Activated T-helper 1 cell treated with anti-CD3 and anti-CD28 coated beads, Interleukin-2, amount 50 U/mL, for 16 hours (primary cell): ENCODE data around the gene CCDC93.
"Not testable (repeated sequence)": the region's sequence is repeated elsewhere in the genome, so short reads cannot be mapped to it uniquely, and the experiment has no call there.

Experiments
- DNase-seq, 2 donors: peaks; one replicate each; pipeline ENCODE4 v3.0.0-alpha.2; 2020; ENCODE audit warnings: low read depth in 1 of 2, low spot score in 1 of 2

CCDC93 gene

GRCh38 chr2:118046634-118047210 lies 32.9 kb upstream of the CCDC93 start:
- no peak for DNase-seq

- no peak for DNase-seq
Observed at GRCh38 chr2:118045286-118045685, 31.4 kb upstream of the CCDC93 start.

- no peak for DNase-seq
Observed at GRCh38 chr2:118044854-118045253, 31.0 kb upstream of the CCDC93 start.

- no peak for DNase-seq
Observed at GRCh38 chr2:118044103-118044716, 30.3 kb upstream of the CCDC93 start.

GRCh38 chr2:118040891-118041290 lies 27.0 kb upstream of the CCDC93 start:
- DNase-seq: no peak

GRCh38 chr2:118032169-118033013 lies 18.5 kb upstream of the CCDC93 start:
- peak in 1 of 2 donors; percentile 13 for DNase-seq

GRCh38 chr2:118031566-118031965 lies 17.7 kb upstream of the CCDC93 start:
- no peak for DNase-seq

GRCh38 chr2:118029025-118029424 lies 15.2 kb upstream of the CCDC93 start:
- no peak for DNase-seq

GRCh38 chr2:118021356-118021755 lies 7.5 kb upstream of the CCDC93 start:
- no peak for DNase-seq

- no peak for DNase-seq
Observed at GRCh38 chr2:118019821-118020220, 6.0 kb upstream of the CCDC93 start.

- DNase-seq: no peak
Observed at GRCh38 chr2:118016911-118017310, 3.0 kb upstream of the CCDC93 start.

- DNase-seq: not testable (repeated sequence)
Observed at GRCh38 chr2:118015761-118016160, 1.9 kb upstream of the CCDC93 start.

- DNase-seq: no peak
Observed at GRCh38 chr2:118014492-118014824, 588 bp upstream of the CCDC93 start.

GRCh38 chr2:118013221-118013723 lies 598 bp downstream of the CCDC93 start:
- DNase-seq: peak in 1 of 2 donors; percentile 8

GRCh38 chr2:118012778-118013177 lies 1.1 kb downstream of the CCDC93 start:
- DNase-seq: no peak

- no peak for DNase-seq
Observed at GRCh38 chr2:118010473-118010872, 3.4 kb downstream of the CCDC93 start.

- DNase-seq: no peak
Observed at GRCh38 chr2:118006861-118007260, 7.0 kb downstream of the CCDC93 start.

- no peak for DNase-seq
Observed at GRCh38 chr2:118006326-118006725, 7.5 kb downstream of the CCDC93 start.

GRCh38 chr2:118003396-118003824 lies 10.5 kb downstream of the CCDC93 start:
- DNase-seq: peak in 1 of 2 donors; percentile 8

- no peak for DNase-seq
Observed at GRCh38 chr2:118000041-118000440, 13.8 kb downstream of the CCDC93 start.

- DNase-seq: no peak
Observed at GRCh38 chr2:117997872-117998454, 15.9 kb downstream of the CCDC93 start.

- DNase-seq: no peak
Observed at GRCh38 chr2:117996525-117996924, 17.3 kb downstream of the CCDC93 start.
